Peyer's patch (tissue), 4 donors: ENCODE data around the gene KCNK13. TPM values are rescaled to one million over a fixed set of nuclear protein-coding genes. Genes with fewer than 3 reads are reported as not detected.

Experiments
- DNase-seq, 3 donors: peaks; one replicate each; pipeline ENCODE4 v3.0.0-alpha.2; 2017 to 2019
- H3K27ac ChIP-seq, 4 donors: fragments of 200-600 bp; sonication (generic); one replicate each; pipeline ENCODE4 v1.5.1; 2016 to 2019
- H3K27me3 ChIP-seq, 2 donors: fragments of 200-600 bp; sonication (generic); one replicate each; pipeline ENCODE4 v1.5.1; 2019
- H3K36me3 ChIP-seq, 3 donors: fragments of 200-600 bp; sonication (generic); one replicate each; pipeline ENCODE4 v1.5.1; 2016 to 2019
- H3K4me1 ChIP-seq, 4 donors: fragments of 200-600 bp; sonication (generic); one replicate each; pipeline ENCODE4 v1.5.1; 2016 to 2019
- H3K4me3 ChIP-seq, 4 donors: fragments of 200-600 bp; sonication (generic); 1 replicate in 3 of 4; 2 replicates in 1 of 4; pipeline ENCODE4 v1.5.1; 2016 to 2019; ENCODE audit warnings: mild to moderate bottlenecking in 1 of 4
- H3K9me3 ChIP-seq, 4 donors: fragments of 200-600 bp; sonication (generic); one replicate each; pipeline ENCODE4 v1.5.1; 2016 to 2019; ENCODE audit warnings: mild to moderate bottlenecking in 1 of 4
- POLR2A ChIP-seq, 2 donors: fragments of 450-650 bp; IDR thresholded peaks; one replicate each; pipeline ENCODE4 v1.5.1; 2017; ENCODE audit warnings: antibody characterized with exemption in 2 of 2, mild to moderate bottlenecking in 2 of 2, moderate library complexity in 2 of 2
- total RNA-seq, 4 donors: library from RNA; depleted of rRNA; stranded (reverse); fragments of >200 nt; gene quantifications; one replicate each; pipeline ENCODE4 v1.1.0, GENCODE V29; 2016
- TF ChIP-seq, protein P1 (sequence below), 6 experiments: fragments of 450-650 bp in 4 of 6; fragments of 200-600 bp in 2 of 6; sonication (generic) in 1 of 6; IDR thresholded peaks; one replicate each; pipeline ENCODE4 v1.5.1; 2017 to 2019; ENCODE audit warnings: antibody characterized with exemption in 6 of 6, mild to moderate bottlenecking in 3 of 6, moderate library complexity in 1 of 6

KCNK13 gene
- total RNA-seq, 4 donors from 2014 or later = not detected

DNA sequence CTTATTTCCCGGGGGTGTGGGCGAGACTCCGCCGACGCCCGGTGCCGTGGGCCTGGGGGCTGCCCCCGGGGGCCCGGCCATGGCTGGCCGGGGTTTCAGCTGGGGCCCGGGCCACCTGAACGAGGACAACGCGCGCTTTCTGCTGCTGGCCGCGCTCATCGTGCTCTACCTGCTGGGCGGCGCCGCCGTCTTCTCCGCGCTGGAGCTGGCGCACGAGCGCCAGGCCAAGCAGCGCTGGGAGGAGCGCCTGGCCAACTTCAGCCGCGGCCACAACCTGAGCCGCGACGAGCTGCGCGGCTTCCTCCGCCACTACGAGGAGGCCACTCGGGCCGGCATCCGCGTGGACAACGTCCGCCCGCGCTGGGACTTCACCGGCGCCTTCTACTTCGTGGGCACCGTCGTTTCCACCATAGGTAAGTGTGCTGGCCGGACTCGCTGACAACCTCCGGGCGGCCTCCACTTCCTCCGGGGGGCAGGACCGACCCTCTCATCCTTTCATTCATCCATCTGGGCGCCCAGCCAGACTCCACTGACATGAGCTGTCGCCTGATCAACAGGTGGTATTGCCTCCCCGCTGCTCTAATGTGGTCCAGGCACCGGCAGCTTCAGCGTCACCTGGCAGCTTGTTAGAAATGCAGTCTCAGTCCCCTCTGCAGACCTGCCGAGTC lies 467 bp downstream of the KCNK13 start:
- Histone ChIP-seq H3K9me3 (no peaks in the 10 kb centered on the region), H3K27me3 (peaks cover 0 to 19% of the 10 kb centered on the region in 2 donors), H3K4me1 (peaks cover 0 to 27% (median 15%) of the 10 kb centered on the region in 4 donors), H3K36me3 (no peaks in the 10 kb centered on the region), H3K27ac (no peak overlapping the region), H3K4me3 (peak overlapping the region; percentile 28 to 55 (median 45))
- TF ChIP-seq, protein P1, sequence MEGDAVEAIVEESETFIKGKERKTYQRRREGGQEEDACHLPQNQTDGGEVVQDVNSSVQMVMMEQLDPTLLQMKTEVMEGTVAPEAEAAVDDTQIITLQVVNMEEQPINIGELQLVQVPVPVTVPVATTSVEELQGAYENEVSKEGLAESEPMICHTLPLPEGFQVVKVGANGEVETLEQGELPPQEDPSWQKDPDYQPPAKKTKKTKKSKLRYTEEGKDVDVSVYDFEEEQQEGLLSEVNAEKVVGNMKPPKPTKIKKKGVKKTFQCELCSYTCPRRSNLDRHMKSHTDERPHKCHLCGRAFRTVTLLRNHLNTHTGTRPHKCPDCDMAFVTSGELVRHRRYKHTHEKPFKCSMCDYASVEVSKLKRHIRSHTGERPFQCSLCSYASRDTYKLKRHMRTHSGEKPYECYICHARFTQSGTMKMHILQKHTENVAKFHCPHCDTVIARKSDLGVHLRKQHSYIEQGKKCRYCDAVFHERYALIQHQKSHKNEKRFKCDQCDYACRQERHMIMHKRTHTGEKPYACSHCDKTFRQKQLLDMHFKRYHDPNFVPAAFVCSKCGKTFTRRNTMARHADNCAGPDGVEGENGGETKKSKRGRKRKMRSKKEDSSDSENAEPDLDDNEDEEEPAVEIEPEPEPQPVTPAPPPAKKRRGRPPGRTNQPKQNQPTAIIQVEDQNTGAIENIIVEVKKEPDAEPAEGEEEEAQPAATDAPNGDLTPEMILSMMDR (IDR thresholded peaks at IDR 0.05) = no peak
- TF ChIP-seq POLR2A (IDR thresholded peaks at IDR 0.05) = no peak
- no peak for DNase-seq

DNA sequence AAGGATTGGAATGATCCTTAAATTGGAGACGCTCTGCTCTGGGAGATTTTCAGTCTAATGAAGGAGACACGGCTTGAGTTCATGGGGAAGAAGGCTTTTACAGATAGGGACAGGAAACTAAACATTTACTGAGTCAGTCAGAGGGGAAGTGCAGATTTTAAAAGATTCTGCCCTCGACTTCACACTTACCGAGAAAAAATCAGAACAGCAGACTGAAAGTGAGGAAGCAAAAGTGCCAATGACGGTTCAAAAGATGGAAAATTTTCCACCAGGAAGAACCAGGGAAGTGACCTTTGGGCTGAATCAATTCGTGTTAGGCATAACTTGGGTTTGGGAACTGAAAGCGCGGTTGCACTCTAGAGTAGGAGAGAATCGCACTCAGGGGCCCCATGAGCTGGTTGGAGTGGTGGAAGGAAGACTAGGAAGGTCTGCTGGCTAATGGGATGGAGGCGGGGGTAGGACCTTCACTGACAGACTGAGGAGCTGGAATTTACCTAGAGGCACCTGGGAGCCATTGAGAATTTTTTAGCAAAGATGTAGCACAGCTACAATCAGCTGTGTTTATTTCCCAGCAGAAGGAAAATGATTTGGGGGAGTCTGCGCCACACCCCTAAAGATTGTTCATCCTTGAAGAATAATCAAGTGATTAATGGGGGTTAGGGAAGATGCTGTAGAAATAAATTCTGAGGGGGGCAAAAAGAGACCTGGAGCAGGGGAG lies 1.2 kb downstream of the KCNK13 start:
- peaks cover 0 to 19% of the 10 kb centered on the region in 2 donors for H3K27me3 ChIP-seq
- H3K4me3 ChIP-seq = peak overlapping the region in 3 of 4 donors; percentile 37 to 55 (median 53)
- H3K9me3 ChIP-seq = no peaks in the 10 kb centered on the region
- H3K4me1 ChIP-seq = peaks cover 0 to 27% (median 15%) of the 10 kb centered on the region in 4 donors
- DNase-seq = no peak
- no peaks in the 10 kb centered on the region for H3K36me3 ChIP-seq
- H3K27ac ChIP-seq = no peak overlapping the region
- TF ChIP-seq POLR2A (IDR thresholded peaks at IDR 0.05) = no peak
- TF ChIP-seq, protein P1 (IDR thresholded peaks at IDR 0.05) = no peak

DNA sequence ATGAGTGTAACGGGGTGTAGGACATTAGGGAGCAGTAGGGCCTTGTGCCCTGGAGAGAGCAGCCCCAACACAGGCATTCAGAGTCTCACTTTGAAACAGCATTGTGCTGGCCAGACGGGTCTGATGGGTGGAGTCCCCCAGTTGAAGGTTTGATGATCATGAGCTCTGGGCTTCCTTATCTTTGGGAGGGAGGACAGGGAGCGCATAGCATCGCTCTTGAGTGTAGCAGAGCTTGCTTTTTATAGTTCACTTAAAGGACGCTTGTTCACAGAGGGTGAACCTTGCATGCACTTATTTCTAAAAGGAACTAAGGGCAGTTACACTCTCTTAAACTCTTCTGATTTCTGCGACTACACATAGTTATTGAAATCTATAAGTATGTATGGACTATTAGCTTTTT lies 10.6 kb downstream of the KCNK13 start:
- no peak overlapping the region for H3K4me3 ChIP-seq
- no peaks in the 10 kb centered on the region for H3K4me1 ChIP-seq
- H3K27me3 ChIP-seq = no peaks in the 10 kb centered on the region
- no peak for DNase-seq
- TF ChIP-seq POLR2A (IDR thresholded peaks at IDR 0.05) = no peak
- TF ChIP-seq, protein P1 (IDR thresholded peaks at IDR 0.05) = no peak
- no peaks in the 10 kb centered on the region for H3K36me3 ChIP-seq
- H3K9me3 ChIP-seq = no peaks in the 10 kb centered on the region
- no peak overlapping the region for H3K27ac ChIP-seq

DNA sequence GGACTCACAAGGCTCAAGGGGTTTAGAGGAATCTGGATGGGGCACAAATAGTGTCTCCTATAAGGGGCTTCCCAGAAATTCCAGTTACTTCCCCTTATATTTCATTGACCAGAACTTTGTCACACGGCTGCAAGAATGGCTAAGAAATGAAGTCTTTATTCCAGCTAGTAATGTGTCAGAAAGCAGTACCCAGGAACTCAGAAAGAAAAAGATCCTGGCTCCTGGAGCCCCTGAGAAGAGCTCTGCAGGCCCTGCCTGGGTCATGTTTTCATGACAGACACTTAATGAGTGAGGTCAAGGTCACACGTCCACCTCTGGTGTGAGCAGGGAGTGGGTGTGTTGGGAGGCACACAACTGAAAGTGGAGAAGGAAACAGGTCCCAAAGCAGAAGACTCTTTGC lies 17.8 kb downstream of the KCNK13 start:
- no peaks in the 10 kb centered on the region for H3K27me3 ChIP-seq
- H3K27ac ChIP-seq = no peak overlapping the region
- no peaks in the 10 kb centered on the region for H3K36me3 ChIP-seq
- H3K4me3 ChIP-seq = no peak overlapping the region
- DNase-seq = no peak
- H3K4me1 ChIP-seq = no peaks in the 10 kb centered on the region
- no peaks in the 10 kb centered on the region for H3K9me3 ChIP-seq
- TF ChIP-seq, protein P1 (IDR thresholded peaks at IDR 0.05) = no peak
- TF ChIP-seq POLR2A (IDR thresholded peaks at IDR 0.05) = no peak

DNA sequence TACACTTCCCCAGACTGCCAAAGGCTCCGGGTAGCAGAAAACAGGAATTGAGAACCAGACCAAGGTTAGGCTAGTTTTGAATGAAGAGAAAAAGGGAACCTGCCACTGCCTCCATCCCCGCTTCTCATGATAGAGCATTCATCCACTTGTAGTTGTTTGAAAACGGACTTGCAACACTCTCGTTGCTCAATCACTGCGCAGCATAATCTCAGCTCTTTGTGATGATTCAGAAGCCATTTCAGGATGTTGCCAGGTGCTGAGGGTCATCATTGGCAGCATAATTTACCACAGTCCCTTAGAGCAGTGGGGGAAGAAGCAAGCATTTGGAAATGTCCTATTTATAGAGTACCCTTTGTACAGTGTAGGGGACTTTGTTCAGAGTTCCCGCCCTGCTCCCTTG lies 25.6 kb downstream of the KCNK13 start:
- Histone ChIP-seq H3K4me3 (no peak overlapping the region), H3K9me3 (no peaks in the 10 kb centered on the region), H3K27ac (no peak overlapping the region), H3K36me3 (no peaks in the 10 kb centered on the region), H3K4me1 (no peaks in the 10 kb centered on the region), H3K27me3 (no peaks in the 10 kb centered on the region)
- DNase-seq = peak in 1 of 3 donors; percentile 55
- TF ChIP-seq, protein P1 (IDR thresholded peaks at IDR 0.05) = no peak
- no peak for TF ChIP-seq POLR2A (IDR thresholded peaks at IDR 0.05)
